DMS53 treated with DMSO at 0.1 percent for 48 hours (cell line): ENCODE data around the gene LKAAEAR1.
A peak's percentile ranks its signal among the peaks of the same experiment; 100 is the strongest.
"Not testable (repeated sequence)": the region's sequence is repeated elsewhere in the genome, so short reads cannot be mapped to it uniquely, and the experiment has no call there.

ENCODE experiments used
- DNase-seq: peaks from one replicate; lab custom pipeline; 2025; ENCODE audit not compliant: unreplicated experiment; lab: John Stamatoyannopoulos, UW

The LKAAEAR1 gene

GRCh38 chr20:64083804-64084684 lies at the start of gene LKAAEAR1:
Gene LKAAEAR1 (minus strand): TSS chr20:64084398. CDS start chr20:64084219, 179 bp downstream.
- DNase-seq = peak; percentile 56

DNA sequence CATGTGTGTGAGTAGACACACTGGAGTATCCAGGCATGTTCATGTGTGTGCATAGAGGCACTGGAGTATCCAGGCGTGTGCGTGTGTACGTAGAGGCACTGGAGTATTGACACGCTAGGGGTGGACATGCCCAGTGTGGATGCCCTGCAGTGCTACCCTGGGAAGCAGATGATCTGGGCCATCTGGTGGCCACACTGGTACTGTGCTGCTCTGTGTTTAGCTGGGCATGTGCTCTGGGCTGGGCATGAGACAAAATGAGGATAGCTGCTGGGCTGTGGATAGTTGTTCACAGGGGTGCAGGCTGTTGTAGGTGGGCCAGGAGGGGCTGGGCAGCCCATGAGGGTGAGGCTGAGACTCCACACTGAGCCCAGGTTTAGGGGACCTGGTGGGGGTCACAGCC lies 47.2 kb upstream of the LKAAEAR1 start:
- DNase-seq = peak; percentile 27

- no peak for DNase-seq
These were observed 46.7 kb upstream of the LKAAEAR1 start for GRCh38 chr20:64130876-64131275.

DNA sequence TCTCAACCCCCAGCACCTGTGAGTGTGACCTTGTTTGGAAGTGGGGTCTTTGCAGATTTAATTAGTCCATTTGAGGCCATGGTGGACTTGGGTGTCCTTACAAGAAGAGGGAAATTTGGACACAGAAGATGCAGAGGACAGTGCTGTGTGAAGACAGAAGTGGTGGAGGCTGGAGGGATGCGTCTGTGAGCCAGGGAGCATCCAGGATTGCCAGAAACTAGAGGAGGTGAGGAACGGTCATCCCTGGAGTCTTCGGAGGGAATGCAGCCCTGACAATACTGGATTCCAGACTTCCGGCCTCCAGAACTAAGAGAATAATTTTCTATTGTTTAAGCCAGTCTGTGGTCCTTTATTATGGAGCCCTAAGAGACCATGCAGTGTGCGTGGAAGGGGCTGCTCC lies 46.1 kb upstream of the LKAAEAR1 start:
- DNase-seq = no peak

GRCh38 chr20:64129146-64129782 lies 45.1 kb upstream of the LKAAEAR1 start:
- no peak for DNase-seq

- not testable (repeated sequence) for DNase-seq
These were observed 39.3 kb upstream of the LKAAEAR1 start for GRCh38 chr20:64123517-64123916.

DNA sequence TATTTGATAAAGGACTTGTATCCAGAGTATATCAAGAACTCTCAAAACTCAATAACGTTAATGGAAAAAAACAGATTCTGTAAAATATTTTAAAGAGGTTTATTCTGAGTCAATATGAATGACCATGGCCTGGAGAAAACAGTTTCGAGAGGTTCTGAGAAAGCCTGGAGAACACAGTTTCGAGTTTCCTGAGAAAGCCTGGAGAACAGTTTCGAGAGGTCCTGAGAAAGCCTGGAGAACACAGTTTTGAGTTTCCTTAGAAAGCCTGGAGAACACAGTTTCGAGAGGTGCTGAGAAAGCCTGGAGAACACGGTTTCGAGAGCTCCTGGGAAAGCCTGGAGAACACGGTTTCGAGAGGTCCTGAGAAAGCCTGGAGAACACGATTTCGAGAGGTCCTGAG lies 38.7 kb upstream of the LKAAEAR1 start:
- DNase-seq = not testable (repeated sequence)

- DNase-seq = no peak
These were observed 37.4 kb upstream of the LKAAEAR1 start for GRCh38 chr20:64121586-64121985.

GRCh38 chr20:64119681-64120341 lies 35.6 kb upstream of the LKAAEAR1 start:
- DNase-seq = no peak

DNA sequence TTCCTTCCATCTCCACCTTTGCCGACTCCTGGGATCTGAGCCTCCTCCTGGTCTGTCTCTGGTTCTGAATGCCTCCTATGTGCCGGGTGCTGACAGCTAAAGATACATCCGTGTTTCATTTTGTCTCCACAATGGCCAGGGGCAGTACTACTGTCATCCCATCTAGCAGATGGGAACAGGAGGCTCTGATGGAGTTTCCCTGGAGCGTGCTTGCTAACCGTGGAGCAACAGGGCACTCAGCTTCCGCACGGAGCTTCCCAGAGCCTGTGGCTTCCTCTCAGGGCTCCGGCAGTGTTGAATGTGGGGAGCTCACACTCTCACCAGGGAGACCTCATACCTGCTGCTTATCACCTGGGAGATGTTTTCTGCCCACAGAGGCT lies 35.1 kb upstream of the LKAAEAR1 start:
- DNase-seq = no peak

- DNase-seq = not testable (repeated sequence)
These were observed 33.2 kb upstream of the LKAAEAR1 start for GRCh38 chr20:64117432-64117777.

- no peak for DNase-seq
These were observed 32.6 kb upstream of the LKAAEAR1 start for GRCh38 chr20:64116541-64117431.

DNA sequence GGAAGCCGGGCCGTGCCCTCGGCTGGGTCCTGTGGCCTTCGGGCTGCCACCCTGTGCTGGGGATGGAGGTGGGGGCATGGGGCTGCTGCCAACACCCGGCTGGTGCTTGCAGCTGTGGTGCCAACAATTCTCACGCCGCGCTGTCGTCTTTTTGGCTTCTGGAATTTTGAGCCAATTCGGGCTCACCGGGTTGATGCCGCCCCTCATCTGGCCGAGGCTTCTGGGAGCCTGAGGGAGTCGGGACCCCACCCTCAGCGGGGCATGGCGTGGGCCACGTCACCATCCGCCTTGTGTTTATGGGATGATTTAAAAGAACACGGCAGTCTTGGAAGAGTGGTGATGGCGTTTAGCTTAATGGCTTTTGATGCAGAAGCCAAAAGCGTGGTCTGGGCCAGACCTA lies 31.8 kb upstream of the LKAAEAR1 start:
- no peak for DNase-seq

DNA sequence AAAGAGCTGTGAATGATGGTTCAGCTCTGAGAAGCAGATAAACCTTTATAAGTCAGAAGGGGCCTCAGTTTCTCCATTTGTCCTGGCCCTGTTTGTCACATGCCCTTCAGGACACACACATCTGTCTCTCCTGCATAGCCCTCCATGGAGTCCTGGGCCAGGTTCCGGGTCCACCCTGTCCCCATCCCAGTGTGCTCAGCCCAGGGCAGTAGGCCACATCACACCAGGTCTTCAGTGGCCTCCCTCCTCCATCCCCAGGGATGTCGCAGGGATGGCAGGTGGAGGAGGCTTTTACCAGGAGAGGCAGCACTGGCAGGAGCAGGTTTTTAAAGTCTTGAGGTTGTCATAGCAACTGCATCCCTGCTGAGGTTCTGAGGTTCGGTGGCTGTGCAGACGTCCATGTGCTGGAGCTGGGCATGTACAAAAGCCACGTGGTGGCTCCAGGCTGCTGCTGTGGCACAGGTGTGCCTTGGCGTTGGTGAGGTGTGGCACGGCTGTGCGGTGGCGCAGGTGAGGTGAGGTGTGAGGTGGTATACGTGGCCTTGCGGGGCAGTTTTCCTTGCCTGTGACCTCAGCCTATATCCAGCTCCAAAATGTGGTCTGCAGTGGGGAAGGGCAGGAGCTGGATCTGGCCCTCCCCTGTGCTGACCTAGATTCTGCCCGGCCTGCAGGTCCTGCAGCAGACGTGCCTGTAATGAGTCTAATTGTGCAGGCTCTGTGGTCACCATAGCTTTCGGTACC lies 31.1 kb upstream of the LKAAEAR1 start:
- no peak for DNase-seq

GRCh38 chr20:64114356-64114971 lies 30.3 kb upstream of the LKAAEAR1 start:
- DNase-seq = no peak

DNA sequence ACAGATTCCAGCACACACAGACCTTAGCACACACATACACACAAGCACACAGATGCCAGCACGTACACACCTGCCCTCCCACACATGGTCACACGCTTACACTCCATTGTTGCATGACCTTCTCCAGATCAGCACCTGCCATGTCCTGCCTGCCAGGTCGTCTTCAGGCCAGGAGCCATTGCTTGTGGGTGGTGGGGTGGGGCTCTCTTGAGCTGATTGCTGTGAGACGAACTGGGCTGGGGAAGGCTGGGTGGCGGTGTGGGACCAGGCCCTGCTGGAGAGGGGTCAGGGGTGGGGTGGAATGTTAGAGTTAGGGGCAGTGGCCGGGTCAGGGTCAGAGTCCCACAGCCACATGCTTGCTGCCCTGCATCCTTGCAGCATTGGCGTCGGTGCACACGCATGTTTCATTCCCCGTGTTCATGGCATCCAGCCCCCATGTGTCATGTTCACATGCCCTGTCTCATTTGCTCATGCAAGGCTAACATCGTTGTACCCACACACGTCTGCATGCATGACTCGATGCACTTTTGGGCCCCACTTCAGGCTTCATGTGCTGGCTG lies 29.7 kb upstream of the LKAAEAR1 start:
- DNase-seq = no peak

DNA sequence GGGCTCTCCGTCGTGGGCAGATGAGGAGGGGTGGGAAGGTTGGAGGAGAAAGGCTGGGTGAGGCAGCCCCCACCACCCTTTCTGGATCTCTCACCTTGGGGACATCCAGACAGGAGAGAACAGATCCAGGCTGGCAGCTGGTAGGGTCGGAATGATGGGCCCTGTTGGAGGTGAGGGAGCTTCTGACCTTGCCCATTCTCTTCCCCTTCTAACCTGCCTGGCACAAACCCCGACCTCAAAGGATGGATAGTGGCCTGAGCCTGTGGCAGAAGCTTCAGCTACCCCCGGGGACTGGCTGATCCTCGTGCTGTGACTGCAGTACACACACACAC lies 29.2 kb upstream of the LKAAEAR1 start:
- no peak for DNase-seq

DNA sequence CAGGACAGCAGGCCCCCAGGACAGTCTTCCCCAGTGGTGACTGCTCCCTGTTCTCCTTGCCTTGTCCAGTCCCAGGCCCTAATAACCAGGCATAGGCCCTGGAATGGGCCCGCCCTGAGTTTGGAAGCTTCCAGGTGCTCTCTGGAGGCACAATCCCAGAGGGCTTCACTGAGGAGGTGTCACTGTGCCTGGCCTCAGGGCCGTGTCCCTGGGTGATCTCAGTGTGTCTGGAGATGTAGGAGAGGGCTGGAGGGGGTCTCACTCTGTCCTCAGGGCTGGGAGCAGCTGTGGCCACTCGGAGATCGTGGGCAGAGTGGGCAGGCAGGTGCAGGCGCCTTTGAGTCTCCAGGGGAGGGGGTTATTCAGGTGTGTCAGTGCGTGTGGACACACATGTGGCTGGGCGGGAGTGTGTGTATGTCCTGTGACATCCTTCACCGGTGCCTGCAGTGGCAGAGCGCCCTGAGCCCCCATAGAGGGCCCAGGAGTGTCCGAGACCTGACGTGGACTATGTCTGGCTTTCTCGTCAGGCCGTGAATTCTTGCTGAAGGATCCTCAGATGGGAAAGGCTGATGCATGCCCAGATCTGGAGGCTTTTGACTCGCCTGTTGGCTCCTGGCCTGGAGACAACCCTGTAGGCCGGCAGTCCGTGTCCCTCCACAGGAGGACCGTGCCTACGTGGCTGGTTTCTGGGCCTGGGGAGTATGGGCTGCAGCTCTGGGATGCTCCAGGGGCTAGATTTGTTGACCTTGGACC lies 28.7 kb upstream of the LKAAEAR1 start:
- DNase-seq = no peak
